IPS DF 19.7 (cell line): Measurements from ENCODE around the gene EIF3B.
A peak's percentile ranks its signal among the peaks of the same experiment; 100 is the strongest.
"Not testable (repeated sequence)": the region's sequence is repeated elsewhere in the genome, so short reads cannot be mapped to it uniquely, and the experiment has no call there.

Source experiments
- DNase-seq: peaks from one replicate; pipeline ENCODE4 v3.0.0-alpha.2; 2013; ENCODE audit warnings: low read depth, low spot score

EIF3B gene

GRCh38 chr7:2347351-2348063 lies 7.1 kb upstream of the EIF3B start:
- DNase-seq: not testable (repeated sequence)

- no peak for DNase-seq
These were observed 4.6 kb upstream of the EIF3B start for GRCh38 chr7:2350055-2350454.

GRCh38 chr7:2350861-2351260 lies 3.8 kb upstream of the EIF3B start:
- DNase-seq: no peak

- no peak for DNase-seq
These were observed 1.3 kb upstream of the EIF3B start for GRCh38 chr7:2353113-2353935.

GRCh38 chr7:2353936-2354185 lies 766 bp upstream of the EIF3B start:
- no peak for DNase-seq

GRCh38 chr7:2354939-2355704 lies 495 bp downstream of the EIF3B start:
- peak; percentile 30 for DNase-seq

GRCh38 chr7:2355705-2356008 lies 1.0 kb downstream of the EIF3B start:
- DNase-seq: no peak

GRCh38 chr7:2357165-2357564 lies 2.5 kb downstream of the EIF3B start:
- no peak for DNase-seq

- DNase-seq: no peak
These were observed 2.9 kb downstream of the EIF3B start for GRCh38 chr7:2357571-2357970.

- no peak for DNase-seq
These were observed 4.4 kb downstream of the EIF3B start for GRCh38 chr7:2358968-2359527.

GRCh38 chr7:2359610-2360009 lies 5.0 kb downstream of the EIF3B start:
- no peak for DNase-seq

GRCh38 chr7:2360796-2361195 lies 6.2 kb downstream of the EIF3B start:
- no peak for DNase-seq

- no peak for DNase-seq
These were observed 7.9 kb downstream of the EIF3B start for GRCh38 chr7:2362385-2363088.

- no peak for DNase-seq
These were observed 14.5 kb downstream of the EIF3B start for GRCh38 chr7:2369139-2369538.

- no peak for DNase-seq
These were observed 16.7 kb downstream of the EIF3B start for GRCh38 chr7:2371329-2371728.

GRCh38 chr7:2372724-2373123 lies 18.1 kb downstream of the EIF3B start:
- no peak for DNase-seq

- DNase-seq: no peak
These were observed 18.5 kb downstream of the EIF3B start for GRCh38 chr7:2373124-2373556.

- DNase-seq: no peak
These were observed 19.0 kb downstream of the EIF3B start for GRCh38 chr7:2373646-2374045.

GRCh38 chr7:2374401-2374800 lies 19.8 kb downstream of the EIF3B start:
- no peak for DNase-seq

- no peak for DNase-seq
These were observed 20.5 kb downstream of the EIF3B start for GRCh38 chr7:2374830-2375728.
